GM19328 (cell line): Measurements from ENCODE around the gene BRD2.

ENCODE experiments used
- ATAC-seq: cut with Tn5 transposase; IDR thresholded peaks from one replicate; pipeline ENCODE4 v1.9.1; 2021; ENCODE audit warnings: mild to moderate bottlenecking, moderate library complexity; ENCODE audit not compliant: unreplicated experiment

BRD2 gene

GRCh38 chr6:32984622-32985389 is 16.4 kb downstream of the BRD2 start:
- ATAC-seq = no peak

- ATAC-seq = no peak
Observed at GRCh38 chr6:32989368-32989767, 21.0 kb downstream of the BRD2 start.

GRCh38 chr6:32991972-32992371 is 23.6 kb downstream of the BRD2 start:
- no peak for ATAC-seq

- ATAC-seq = no peak
Observed at GRCh38 chr6:32993363-32993973, 25.1 kb downstream of the BRD2 start.

GRCh38 chr6:32995448-32995847 is 27.1 kb downstream of the BRD2 start:
- ATAC-seq = no peak

- ATAC-seq = no peak
Observed at GRCh38 chr6:33000055-33000454, 31.7 kb downstream of the BRD2 start.

- no peak for ATAC-seq
Observed at GRCh38 chr6:33001685-33002084, 33.3 kb downstream of the BRD2 start.

GRCh38 chr6:33004940-33005339 is 36.5 kb downstream of the BRD2 start:
- no peak for ATAC-seq

- ATAC-seq = no peak
Observed at GRCh38 chr6:33007831-33008400, 39.5 kb downstream of the BRD2 start.

GRCh38 chr6:33008944-33009861 is 40.8 kb downstream of the BRD2 start, which contains the start of gene HLA-DOA:
HLA-DOA (minus strand) TSS chr6:33009591.
- ATAC-seq = peak; percentile 83

- ATAC-seq = no peak
Observed at GRCh38 chr6:33010356-33010755, 42.0 kb downstream of the BRD2 start.

GRCh38 chr6:33013608-33014007 is 45.2 kb downstream of the BRD2 start:
- no peak for ATAC-seq

- ATAC-seq = no peak
Observed at GRCh38 chr6:33014841-33015634, 46.6 kb downstream of the BRD2 start.

- ATAC-seq = no peak
Observed at GRCh38 chr6:33015798-33016197, 47.4 kb downstream of the BRD2 start.

- no peak for ATAC-seq
Observed at GRCh38 chr6:33017018-33017417, 48.6 kb downstream of the BRD2 start.

- no peak for ATAC-seq
Observed at GRCh38 chr6:33017694-33018353, 49.4 kb downstream of the BRD2 start.

- no peak for ATAC-seq
Observed at GRCh38 chr6:33018418-33018817, 50.0 kb downstream of the BRD2 start.

GRCh38 chr6:33018904-33019303 is 50.5 kb downstream of the BRD2 start:
- peak; percentile 63 for ATAC-seq

- ATAC-seq = no peak
Observed at GRCh38 chr6:33019372-33019771, 51.0 kb downstream of the BRD2 start.

GRCh38 chr6:33021917-33022316 is 53.5 kb downstream of the BRD2 start:
- ATAC-seq = no peak
